Measurements from ENCODE around the gene SLC24A3.

GRCh38 chr20:19301843-19302242 is 89.4 kb downstream of the SLC24A3 start:
- no peak for TF ChIP-seq EZH2phosphoT487 (IDR thresholded peaks at IDR 0.05; ENCODE audit: low read depth)
- no peak for TF ChIP-seq CTCF (IDR thresholded peaks at IDR 0.05; ENCODE audit: low read depth, low read length)
